Kidney epithelial cell (primary cell): ENCODE data around the gene REG1A. TPM values are rescaled to one million over a fixed set of nuclear protein-coding genes. Genes with fewer than 3 reads are reported as not detected.

Experiments
- DNase-seq: peaks from one replicate; pipeline ENCODE4 v3.0.0-alpha.2; 2010; ENCODE audit warnings: low read depth
- H3K27me3 ChIP-seq: 2 replicates; pipeline ENCODE4 v1.6.0; 2011; ENCODE audit warnings: low read length; ENCODE audit not compliant: control insufficient read depth, insufficient read depth
- H3K36me3 ChIP-seq: 2 replicates; pipeline ENCODE4 v1.5.1; 2011; ENCODE audit warnings: low read length; ENCODE audit not compliant: control insufficient read depth, insufficient read depth
- H3K4me3 ChIP-seq: 2 replicates; pipeline ENCODE4 v1.5.1; 2011; ENCODE audit warnings: low read depth, mild to moderate bottlenecking, control low read depth, low read length
- total RNA-seq: library from RNA; depleted of rRNA; stranded (reverse); fragments of >200 nt; gene quantifications from 2 replicates; pipeline ENCODE4 v1.2.3, GENCODE V29; 2015
- TF ChIP-seq, protein P1 (sequence below): IDR thresholded peaks from 2 replicates; pipeline ENCODE4 v1.5.1; 2011; ENCODE audit warnings: mild to moderate bottlenecking, moderate library complexity, low read length, control low read depth, inconsistent platforms; ENCODE audit not compliant: insufficient read depth, poor library complexity, severe bottlenecking

Gene REG1A
- total RNA-seq, 1 donor from 2014 or later: not detected

GRCh38 chr2:79159030-79159429 lies 38.7 kb downstream of the REG1A start:
- Histone ChIP-seq H3K4me3 (no peak overlapping the region), H3K27me3 (no peaks in the 10 kb centered on the region), H3K36me3 (no peaks in the 10 kb centered on the region)
- DNase-seq: no peak
- TF ChIP-seq, protein P1, sequence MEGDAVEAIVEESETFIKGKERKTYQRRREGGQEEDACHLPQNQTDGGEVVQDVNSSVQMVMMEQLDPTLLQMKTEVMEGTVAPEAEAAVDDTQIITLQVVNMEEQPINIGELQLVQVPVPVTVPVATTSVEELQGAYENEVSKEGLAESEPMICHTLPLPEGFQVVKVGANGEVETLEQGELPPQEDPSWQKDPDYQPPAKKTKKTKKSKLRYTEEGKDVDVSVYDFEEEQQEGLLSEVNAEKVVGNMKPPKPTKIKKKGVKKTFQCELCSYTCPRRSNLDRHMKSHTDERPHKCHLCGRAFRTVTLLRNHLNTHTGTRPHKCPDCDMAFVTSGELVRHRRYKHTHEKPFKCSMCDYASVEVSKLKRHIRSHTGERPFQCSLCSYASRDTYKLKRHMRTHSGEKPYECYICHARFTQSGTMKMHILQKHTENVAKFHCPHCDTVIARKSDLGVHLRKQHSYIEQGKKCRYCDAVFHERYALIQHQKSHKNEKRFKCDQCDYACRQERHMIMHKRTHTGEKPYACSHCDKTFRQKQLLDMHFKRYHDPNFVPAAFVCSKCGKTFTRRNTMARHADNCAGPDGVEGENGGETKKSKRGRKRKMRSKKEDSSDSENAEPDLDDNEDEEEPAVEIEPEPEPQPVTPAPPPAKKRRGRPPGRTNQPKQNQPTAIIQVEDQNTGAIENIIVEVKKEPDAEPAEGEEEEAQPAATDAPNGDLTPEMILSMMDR: no peak

- TF ChIP-seq, protein P1: no peak
Measured at GRCh38 chr2:79159653-79160052, 39.4 kb downstream of the REG1A start, which contains the start of gene REG3A. Gene REG3A, minus strand, starts transcription at chr2:79159753. Its CDS starts 348 bp downstream, at chr2:79159405.

GRCh38 chr2:79162132-79162531 lies 41.8 kb downstream of the REG1A start:
- Histone ChIP-seq H3K36me3 (no peaks in the 10 kb centered on the region), H3K4me3 (no peak overlapping the region), H3K27me3 (no peaks in the 10 kb centered on the region)
- TF ChIP-seq, protein P1: no peak
- no peak for DNase-seq

More at GRCh38 chr2:79159653-79160052, 39.4 kb downstream of the REG1A start, which contains the start of gene REG3A:
- Histone ChIP-seq H3K36me3 (no peaks in the 10 kb centered on the region), H3K27me3 (no peaks in the 10 kb centered on the region), H3K4me3 (no peak within 1 kb of the TSS)
- DNase-seq: no peak

- TF ChIP-seq, protein P1: no peak
- no peaks in the 10 kb centered on the region for H3K36me3 ChIP-seq
- H3K27me3 ChIP-seq: no peaks in the 10 kb centered on the region
- DNase-seq: no peak
- H3K4me3 ChIP-seq: no peak overlapping the region
Measured at GRCh38 chr2:79162801-79163200, 42.5 kb downstream of the REG1A start.

GRCh38 chr2:79171348-79171958 lies 51.2 kb downstream of the REG1A start:
- no peaks in the 10 kb centered on the region for H3K36me3 ChIP-seq
- H3K27me3 ChIP-seq: no peaks in the 10 kb centered on the region
- no peak for DNase-seq
- TF ChIP-seq, protein P1: no peak
- H3K4me3 ChIP-seq: no peak overlapping the region

Other genes starting within 250 kb of the REG1A start
- not detected in 2 replicates for gene REG3G, start 94.8 kb upstream of the REG1A start, total RNA-seq
- gene REG1B, start 32.5 kb upstream of the REG1A start, total RNA-seq: not detected in 2 replicates
- gene REG3A, start 39.3 kb downstream of the REG1A start, total RNA-seq: not detected in 2 replicates